ENCODE measurements around the gene MRM2.
"Not testable (repeated sequence)": the region's sequence is repeated elsewhere in the genome, so short reads cannot be mapped to it uniquely, and the experiment has no call there.

Gene MRM2

DNA sequence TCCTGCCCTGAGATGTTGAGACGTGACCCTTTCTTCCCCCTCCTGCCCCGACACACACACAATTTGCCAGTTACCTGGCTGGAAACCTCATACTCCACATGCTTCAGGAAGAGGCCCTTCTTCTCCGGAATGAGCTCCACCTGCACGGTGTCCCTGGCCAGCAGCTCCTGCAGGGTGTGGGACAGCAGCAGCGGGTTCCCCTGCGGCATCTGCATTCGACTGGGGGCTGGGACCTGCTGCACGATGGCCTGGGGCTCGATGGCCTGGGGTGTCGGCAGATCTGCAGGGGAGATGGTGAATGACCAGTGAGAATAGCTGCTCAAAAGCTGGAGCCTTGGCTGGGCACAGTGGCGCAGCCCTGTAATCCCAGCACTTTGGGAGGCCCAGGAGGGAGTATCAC is 36.0 kb upstream of the MRM2 start:
- Histone ChIP-seq H3K27me3 (ENCODE audit: control insufficient read depth in 1 of 2, insufficient read depth in 2 of 2, low read length in 2 of 2) (no peaks in the 10 kb centered on the region), H3K4me1 (ENCODE audit: insufficient read depth, low read length) (peaks cover 14% of the 10 kb centered on the region), H3K9me3 (ENCODE audit: low read length) (no peaks in the 10 kb centered on the region), H3K27ac (ENCODE audit: low read depth, low read length) (no peak overlapping the region), H3K36me3 (ENCODE audit: insufficient read depth, low read length) (peaks cover 7% of the 10 kb centered on the region), H3K4me3 (ENCODE audit: low read depth in 1 of 2, low read length in 2 of 2) (no peak overlapping the region), H3K9ac (ENCODE audit: low read length) (no peak overlapping the region)

DNA sequence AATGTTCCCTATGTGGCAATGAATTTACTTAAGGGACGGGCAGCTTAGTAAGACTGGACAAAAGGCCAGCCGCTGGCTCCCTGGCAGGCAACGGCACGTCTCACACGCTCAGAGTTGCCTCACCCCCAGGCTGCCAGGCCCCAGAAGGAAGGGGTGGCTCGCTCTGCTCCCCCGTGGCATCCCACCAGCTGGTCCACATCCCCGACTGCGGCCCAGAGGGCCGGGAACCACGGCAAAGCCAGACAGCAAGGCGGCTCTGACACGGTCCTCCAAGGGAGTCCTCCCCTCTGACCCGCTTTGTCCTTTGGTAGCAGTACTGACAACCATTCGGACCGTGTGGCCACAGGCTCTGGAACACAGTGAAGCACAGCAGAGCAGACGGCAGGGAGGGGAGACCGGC is 34.1 kb upstream of the MRM2 start:
- no peaks in the 10 kb centered on the region for H3K27me3 ChIP-seq (ENCODE audit: control insufficient read depth in 1 of 2, insufficient read depth in 2 of 2, low read length in 2 of 2)
- no peak overlapping the region for H3K9ac ChIP-seq (ENCODE audit: low read length)
- H3K36me3 ChIP-seq (ENCODE audit: insufficient read depth, low read length) = peaks cover 7% of the 10 kb centered on the region
- H3K9me3 ChIP-seq (ENCODE audit: low read length) = no peaks in the 10 kb centered on the region
- H3K4me1 ChIP-seq (ENCODE audit: insufficient read depth, low read length) = peaks cover under 1% of the 10 kb centered on the region
- H3K27ac ChIP-seq (ENCODE audit: low read depth, low read length) = no peak overlapping the region
- H3K4me3 ChIP-seq (ENCODE audit: low read depth in 1 of 2, low read length in 2 of 2) = no peak overlapping the region

DNA sequence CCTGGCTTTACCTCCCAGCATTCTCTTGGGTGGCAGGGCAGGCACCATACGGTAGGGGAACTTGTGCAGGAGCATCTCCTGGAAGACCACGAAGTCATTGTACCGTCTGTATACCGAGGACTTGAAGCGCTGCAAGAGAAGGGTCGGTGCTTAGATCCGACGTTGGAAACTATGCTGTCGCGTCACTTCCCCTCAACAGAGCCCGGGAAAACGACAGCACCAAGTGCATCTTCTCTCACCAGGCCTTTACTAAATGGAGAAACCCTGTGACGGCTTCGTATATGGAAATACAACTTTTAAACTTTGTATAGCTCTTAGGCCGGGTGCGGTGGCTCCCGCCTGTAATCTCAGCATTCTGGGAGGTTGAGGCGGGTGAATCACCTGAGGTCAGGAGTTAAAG is 33.1 kb upstream of the MRM2 start:
- no peak overlapping the region for H3K4me3 ChIP-seq (ENCODE audit: low read depth in 1 of 2, low read length in 2 of 2)
- no peaks in the 10 kb centered on the region for H3K9me3 ChIP-seq (ENCODE audit: low read length)
- peaks cover 7% of the 10 kb centered on the region for H3K36me3 ChIP-seq (ENCODE audit: insufficient read depth, low read length)

DNA sequence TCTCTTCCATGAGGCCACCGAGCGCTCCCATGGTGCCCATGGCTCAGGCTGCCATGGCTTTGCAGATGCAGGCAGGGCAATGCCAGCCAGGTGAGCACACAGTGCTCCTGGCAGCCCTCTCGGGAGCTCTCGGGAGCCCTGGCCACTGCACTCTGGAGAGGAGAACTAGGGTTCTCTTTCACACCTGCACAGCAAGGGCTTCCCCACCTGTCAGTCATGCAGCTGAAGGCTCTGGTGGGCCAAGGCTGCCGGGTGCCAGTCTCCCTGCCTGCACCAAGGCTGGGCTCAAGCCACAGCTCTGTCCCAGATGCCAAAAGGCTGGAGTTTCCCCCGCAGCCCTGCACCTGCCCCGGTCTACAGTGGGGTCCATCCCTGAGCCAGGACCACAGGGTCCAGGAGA is 32.7 kb upstream of the MRM2 start:
- Histone ChIP-seq H3K4me3 (ENCODE audit: low read depth in 1 of 2, low read length in 2 of 2) (no peak overlapping the region), H3K36me3 (ENCODE audit: insufficient read depth, low read length) (peaks cover 9% of the 10 kb centered on the region), H3K9me3 (ENCODE audit: low read length) (no peaks in the 10 kb centered on the region), H3K27ac (ENCODE audit: low read depth, low read length) (no peak overlapping the region), H3K9ac (ENCODE audit: low read length) (no peak overlapping the region), H3K4me1 (ENCODE audit: insufficient read depth, low read length) (no peaks in the 10 kb centered on the region), H3K27me3 (ENCODE audit: control insufficient read depth in 1 of 2, insufficient read depth in 2 of 2, low read length in 2 of 2) (no peaks in the 10 kb centered on the region)

More for the DNA sequence above, 33.1 kb upstream of the MRM2 start:
- no peak overlapping the region for H3K9ac ChIP-seq (ENCODE audit: low read length)
- no peaks in the 10 kb centered on the region for H3K4me1 ChIP-seq (ENCODE audit: insufficient read depth, low read length)
- no peaks in the 10 kb centered on the region for H3K27me3 ChIP-seq (ENCODE audit: control insufficient read depth in 1 of 2, insufficient read depth in 2 of 2, low read length in 2 of 2)
- no peak overlapping the region for H3K27ac ChIP-seq (ENCODE audit: low read depth, low read length)

DNA sequence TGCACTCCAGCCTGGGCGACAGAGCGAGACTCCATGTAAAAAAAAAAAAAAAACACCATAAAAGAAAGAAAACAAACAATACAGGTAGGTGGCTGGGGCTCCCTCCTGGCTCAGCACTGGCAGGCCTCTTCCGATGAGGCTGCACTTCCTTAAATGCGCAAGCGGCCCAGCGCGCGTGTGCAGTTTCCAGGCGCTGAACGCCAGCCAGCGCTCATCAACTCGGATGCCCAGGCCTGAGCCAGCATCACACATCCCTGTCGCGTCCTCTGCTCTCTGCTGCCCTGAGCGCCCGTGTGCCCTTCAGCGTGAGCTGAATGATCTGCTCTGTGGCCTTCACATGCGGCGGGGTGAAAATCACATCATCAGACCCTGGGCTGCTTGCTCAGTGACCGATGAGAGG is 31.9 kb upstream of the MRM2 start:
- Histone ChIP-seq H3K27me3 (ENCODE audit: control insufficient read depth in 1 of 2, insufficient read depth in 2 of 2, low read length in 2 of 2) (no peaks in the 10 kb centered on the region), H3K27ac (ENCODE audit: low read depth, low read length) (no peak overlapping the region), H3K9ac (ENCODE audit: low read length) (no peak overlapping the region), H3K9me3 (ENCODE audit: low read length) (no peaks in the 10 kb centered on the region), H3K36me3 (ENCODE audit: insufficient read depth, low read length) (peaks cover 11% of the 10 kb centered on the region), H3K4me3 (ENCODE audit: low read depth in 1 of 2, low read length in 2 of 2) (no peak overlapping the region), H3K4me1 (ENCODE audit: insufficient read depth, low read length) (no peaks in the 10 kb centered on the region)

DNA sequence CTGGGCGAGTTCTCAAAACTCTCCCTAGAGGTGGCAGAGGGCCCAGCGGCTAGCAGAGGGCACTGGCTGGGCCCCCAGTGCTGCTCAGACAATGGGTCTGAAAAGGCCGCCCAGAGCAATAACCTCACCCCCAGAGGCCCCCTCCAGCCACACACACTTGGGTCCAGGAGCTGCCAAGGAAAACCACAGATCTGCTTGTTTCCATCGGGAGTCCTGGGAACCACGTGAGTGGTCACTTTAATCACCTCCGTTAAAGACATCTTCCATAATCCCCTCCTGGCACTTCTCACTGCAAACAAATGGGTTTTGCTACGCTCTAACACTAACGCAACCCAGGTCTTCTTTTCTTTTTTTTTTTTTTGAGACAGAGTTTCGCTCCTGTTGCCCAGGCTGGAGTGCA is 30.0 kb upstream of the MRM2 start:
- H3K36me3 ChIP-seq (ENCODE audit: insufficient read depth, low read length) = peaks cover 11% of the 10 kb centered on the region
- H3K9me3 ChIP-seq (ENCODE audit: low read length) = no peaks in the 10 kb centered on the region
- H3K27me3 ChIP-seq (ENCODE audit: control insufficient read depth in 1 of 2, insufficient read depth in 2 of 2, low read length in 2 of 2) = no peaks in the 10 kb centered on the region
- no peak overlapping the region for H3K9ac ChIP-seq (ENCODE audit: low read length)
- no peak overlapping the region for H3K27ac ChIP-seq (ENCODE audit: low read depth, low read length)
- H3K4me1 ChIP-seq (ENCODE audit: insufficient read depth, low read length) = no peaks in the 10 kb centered on the region
- no peak overlapping the region for H3K4me3 ChIP-seq (ENCODE audit: low read depth in 1 of 2, low read length in 2 of 2)

DNA sequence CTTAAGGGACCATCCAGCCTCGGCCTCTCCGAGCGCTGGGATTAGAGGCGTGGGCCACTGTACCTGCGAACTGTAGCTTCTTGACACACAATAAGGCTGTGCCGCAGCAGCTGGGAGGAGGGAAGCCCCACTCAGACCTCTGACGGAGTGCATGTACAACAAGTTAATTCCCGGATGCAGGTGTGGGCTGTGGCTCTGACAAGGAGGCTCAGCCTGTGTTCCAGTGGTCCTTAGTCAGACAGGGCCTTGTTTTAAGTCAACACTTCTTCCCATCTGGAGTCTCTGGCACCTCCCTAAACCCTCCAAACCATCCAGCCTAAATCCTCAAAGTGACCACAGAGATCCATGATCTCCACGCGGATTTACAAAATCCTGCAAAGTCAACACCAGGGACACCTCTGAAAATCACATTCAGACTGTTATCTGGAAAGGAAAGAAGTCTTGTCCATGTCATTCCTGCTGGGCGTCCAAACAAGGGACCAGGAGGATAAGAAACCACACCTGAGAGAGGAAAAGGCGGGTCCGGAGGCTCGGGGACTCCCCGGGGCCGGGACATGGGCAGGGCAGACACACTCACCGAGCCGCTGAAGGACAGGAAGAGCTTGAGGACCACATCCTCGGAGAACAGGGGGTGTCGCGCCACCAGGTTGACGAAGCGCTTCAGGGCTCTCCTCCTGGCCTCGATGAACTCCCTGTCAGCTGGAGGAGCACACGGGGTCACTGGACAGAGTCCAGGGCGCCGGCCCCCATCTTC is 29.4 kb upstream of the MRM2 start:
- no peaks in the 10 kb centered on the region for H3K9me3 ChIP-seq (ENCODE audit: low read length)
- peaks cover 11% of the 10 kb centered on the region for H3K36me3 ChIP-seq (ENCODE audit: insufficient read depth, low read length)
- H3K4me1 ChIP-seq (ENCODE audit: insufficient read depth, low read length) = no peaks in the 10 kb centered on the region
- no peak overlapping the region for H3K27ac ChIP-seq (ENCODE audit: low read depth, low read length)
- no peak overlapping the region for H3K9ac ChIP-seq (ENCODE audit: low read length)
- no peaks in the 10 kb centered on the region for H3K27me3 ChIP-seq (ENCODE audit: control insufficient read depth in 1 of 2, insufficient read depth in 2 of 2, low read length in 2 of 2)
- H3K4me3 ChIP-seq (ENCODE audit: low read depth in 1 of 2, low read length in 2 of 2) = no peak overlapping the region

DNA sequence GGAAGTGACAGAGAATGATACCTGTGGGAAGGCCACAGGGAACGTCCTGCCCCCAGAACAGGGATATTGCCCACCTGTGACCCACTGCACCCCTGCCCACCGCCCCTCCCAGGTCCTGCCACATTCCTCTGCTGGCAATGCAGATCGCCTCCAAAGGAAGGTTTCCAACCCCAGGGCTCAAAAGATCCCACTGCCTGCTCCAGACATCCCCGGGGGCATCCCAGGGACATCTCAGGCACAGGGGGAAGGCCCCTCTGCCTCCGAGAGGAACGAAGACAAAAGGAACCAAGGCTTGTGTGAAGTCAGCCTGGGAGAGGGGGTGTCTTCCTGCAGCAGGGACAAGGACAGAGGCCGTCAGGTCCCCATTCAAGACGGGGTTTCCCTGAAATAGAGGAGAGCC is 28.5 kb upstream of the MRM2 start:
- Histone ChIP-seq H3K9ac (ENCODE audit: low read length) (no peak overlapping the region), H3K4me3 (ENCODE audit: low read depth in 1 of 2, low read length in 2 of 2) (no peak overlapping the region), H3K9me3 (ENCODE audit: low read length) (no peaks in the 10 kb centered on the region), H3K36me3 (ENCODE audit: insufficient read depth, low read length) (peaks cover 11% of the 10 kb centered on the region), H3K27me3 (ENCODE audit: control insufficient read depth in 1 of 2, insufficient read depth in 2 of 2, low read length in 2 of 2) (no peaks in the 10 kb centered on the region), H3K4me1 (ENCODE audit: insufficient read depth, low read length) (no peaks in the 10 kb centered on the region), H3K27ac (ENCODE audit: low read depth, low read length) (no peak overlapping the region)

DNA sequence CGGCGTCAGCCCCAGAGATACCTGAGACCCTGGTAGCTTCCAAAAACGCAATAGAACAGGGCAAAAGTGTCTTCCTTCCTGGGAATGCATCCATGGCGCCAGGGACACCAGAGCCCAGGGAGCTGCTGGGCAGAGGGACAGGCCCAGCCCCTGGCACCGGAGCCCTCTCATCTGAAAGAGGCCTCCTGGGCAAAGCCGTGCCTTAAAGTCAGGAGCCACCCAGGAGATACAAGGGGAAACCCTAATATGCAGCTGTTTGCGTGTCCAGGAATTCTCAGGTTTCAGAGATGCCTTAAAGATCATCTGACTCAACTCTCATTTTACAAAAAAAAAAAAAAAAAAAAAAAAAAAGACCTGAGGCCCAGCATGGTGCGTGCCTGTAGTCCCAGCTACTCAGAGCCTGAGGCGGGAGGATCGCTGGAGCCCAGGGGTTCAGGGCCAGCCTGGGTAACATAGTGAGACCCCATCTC is 28.0 kb upstream of the MRM2 start:
- Histone ChIP-seq H3K4me3 (ENCODE audit: low read depth in 1 of 2, low read length in 2 of 2) (no peak overlapping the region), H3K27me3 (ENCODE audit: control insufficient read depth in 1 of 2, insufficient read depth in 2 of 2, low read length in 2 of 2) (no peaks in the 10 kb centered on the region), H3K9ac (ENCODE audit: low read length) (no peak overlapping the region), H3K36me3 (ENCODE audit: insufficient read depth, low read length) (peaks cover 11% of the 10 kb centered on the region), H3K9me3 (ENCODE audit: low read length) (no peaks in the 10 kb centered on the region), H3K27ac (ENCODE audit: low read depth, low read length) (no peak overlapping the region), H3K4me1 (ENCODE audit: insufficient read depth, low read length) (no peaks in the 10 kb centered on the region)

DNA sequence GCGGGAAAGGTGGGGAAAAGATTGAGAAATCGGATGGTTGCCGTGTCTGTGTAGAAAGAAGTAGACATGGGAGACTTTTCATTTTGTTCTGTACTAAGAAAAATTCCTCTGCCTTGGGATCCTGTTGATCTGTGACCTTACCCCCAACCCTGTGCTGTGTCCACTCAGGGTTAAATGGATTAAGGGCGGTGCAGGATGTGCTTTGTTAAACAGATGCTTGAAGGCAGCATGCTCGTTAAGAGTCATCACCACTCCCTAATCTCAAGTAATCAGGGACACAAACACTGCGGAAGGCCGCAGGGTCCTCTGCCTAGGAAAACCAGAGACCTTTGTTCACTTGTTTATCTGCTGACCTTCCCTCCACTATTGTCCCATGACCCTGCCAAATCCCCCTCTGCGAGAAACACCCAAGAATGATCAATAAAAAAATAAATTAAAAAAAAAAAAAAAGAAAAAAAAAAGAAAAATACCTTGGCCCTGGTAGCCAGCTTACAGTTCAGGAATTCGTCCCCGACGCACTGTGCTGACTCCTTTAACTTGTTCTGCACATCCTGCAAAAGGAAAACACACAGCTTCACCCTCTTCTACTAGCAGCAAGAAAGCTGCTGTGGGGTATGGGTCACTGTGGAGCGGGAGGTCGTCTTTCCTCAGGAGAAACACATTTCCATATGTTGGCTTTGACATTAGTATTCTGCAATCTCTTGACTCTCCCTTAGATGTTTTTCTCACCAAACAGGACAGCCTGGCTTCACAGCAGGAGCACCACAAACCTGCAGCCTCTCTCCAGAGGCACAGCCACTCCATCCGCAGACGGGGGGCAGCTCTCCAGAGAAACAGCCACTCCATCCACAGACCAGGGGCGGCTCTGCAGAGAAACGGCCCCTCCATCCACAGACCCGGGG is 27.3 kb upstream of the MRM2 start:
- not testable (repeated sequence) for H3K36me3 ChIP-seq (ENCODE audit: insufficient read depth, low read length); H3K27ac ChIP-seq (ENCODE audit: low read depth, low read length); H3K4me3 ChIP-seq (ENCODE audit: low read depth in 1 of 2, low read length in 2 of 2); H3K9me3 ChIP-seq (ENCODE audit: low read length); H3K9ac ChIP-seq (ENCODE audit: low read length); H3K27me3 ChIP-seq (ENCODE audit: control insufficient read depth in 1 of 2, insufficient read depth in 2 of 2, low read length in 2 of 2); H3K4me1 ChIP-seq (ENCODE audit: insufficient read depth, low read length)

DNA sequence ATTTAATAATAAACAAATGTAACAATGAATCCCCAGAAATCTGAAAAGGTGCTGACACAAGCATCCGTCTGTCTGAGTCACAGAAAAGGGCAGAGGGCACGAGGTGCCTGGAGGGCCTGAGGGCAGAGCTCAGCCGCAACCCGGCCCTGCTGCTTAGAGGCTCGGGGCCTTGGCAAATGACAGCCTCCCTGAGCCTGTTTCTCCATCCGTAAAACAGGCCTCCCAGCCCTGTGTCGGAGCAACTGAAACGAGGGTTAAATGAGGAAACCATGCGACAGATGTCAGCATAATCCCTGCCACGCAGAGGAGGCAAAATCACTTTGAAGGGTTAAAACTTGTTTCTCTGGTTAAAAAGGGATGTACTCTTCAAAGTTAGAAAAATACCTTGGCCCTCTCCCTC is 24.9 kb upstream of the MRM2 start:
- H3K4me3 ChIP-seq (ENCODE audit: low read depth in 1 of 2, low read length in 2 of 2) = no peak overlapping the region
- H3K4me1 ChIP-seq (ENCODE audit: insufficient read depth, low read length) = no peaks in the 10 kb centered on the region
- H3K27ac ChIP-seq (ENCODE audit: low read depth, low read length) = no peak overlapping the region
- no peaks in the 10 kb centered on the region for H3K9me3 ChIP-seq (ENCODE audit: low read length)
- no peak overlapping the region for H3K9ac ChIP-seq (ENCODE audit: low read length)
- H3K27me3 ChIP-seq (ENCODE audit: control insufficient read depth in 1 of 2, insufficient read depth in 2 of 2, low read length in 2 of 2) = no peaks in the 10 kb centered on the region
- peaks cover 9% of the 10 kb centered on the region for H3K36me3 ChIP-seq (ENCODE audit: insufficient read depth, low read length)
